ENCODE data around the gene ARMC9.

Gene ARMC9

DNA sequence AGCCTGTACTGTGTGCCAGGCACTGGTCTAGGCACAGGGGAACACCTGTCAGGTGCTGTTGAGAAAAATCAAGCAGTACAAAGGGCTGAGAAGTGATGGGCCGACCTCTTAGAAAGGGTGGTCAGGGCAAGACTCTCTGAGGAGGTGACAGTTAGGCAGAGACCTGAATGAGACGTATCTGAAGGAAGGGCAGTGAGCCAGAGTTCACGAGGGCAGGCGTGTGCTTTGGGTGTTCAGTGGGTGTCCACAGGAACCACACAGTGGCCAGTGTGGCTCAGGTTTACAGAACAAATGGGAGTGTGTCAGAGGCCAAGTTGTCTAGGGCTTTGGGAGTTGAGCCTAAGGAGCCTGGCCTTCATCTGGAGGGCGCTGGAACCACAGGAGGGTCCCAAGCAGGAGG is 6.2 kb downstream of the ARMC9 start:
- no peak overlapping the region for H3K9ac ChIP-seq (ENCODE audit: low read depth, low read length)
- no peaks in the 10 kb centered on the region for H3K4me1 ChIP-seq (ENCODE audit: insufficient read depth, low read length)
- H3K9me3 ChIP-seq (ENCODE audit: control insufficient read depth, insufficient read depth, low read length), result no peaks in the 10 kb centered on the region
- no peaks in the 10 kb centered on the region for H3K36me3 ChIP-seq (ENCODE audit: insufficient read depth, low read length)

DNA sequence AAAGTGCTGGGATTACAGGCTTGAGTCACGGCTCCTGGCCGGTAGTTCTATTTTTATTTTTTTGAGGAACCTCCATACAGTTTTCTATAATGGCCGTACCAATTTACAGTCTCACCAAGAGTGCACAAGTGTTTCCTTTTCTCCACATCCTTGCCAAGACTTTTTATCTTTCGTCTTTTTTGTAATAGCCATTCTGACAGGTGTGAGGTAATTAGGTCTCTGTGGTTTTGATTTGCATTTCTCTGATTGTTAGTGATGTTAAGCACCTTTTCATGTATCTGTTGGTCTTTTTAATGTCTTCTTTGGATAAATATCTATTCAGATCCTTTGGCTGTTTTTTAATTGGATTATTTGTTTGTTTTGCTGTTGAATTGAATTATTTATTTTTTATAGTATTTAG is 9.3 kb downstream of the ARMC9 start:
- no peaks in the 10 kb centered on the region for H3K9me3 ChIP-seq (ENCODE audit: control insufficient read depth, insufficient read depth, low read length)
- no peaks in the 10 kb centered on the region for H3K4me1 ChIP-seq (ENCODE audit: insufficient read depth, low read length)
- no peaks in the 10 kb centered on the region for H3K36me3 ChIP-seq (ENCODE audit: insufficient read depth, low read length)
- no peak overlapping the region for H3K9ac ChIP-seq (ENCODE audit: low read depth, low read length)

DNA sequence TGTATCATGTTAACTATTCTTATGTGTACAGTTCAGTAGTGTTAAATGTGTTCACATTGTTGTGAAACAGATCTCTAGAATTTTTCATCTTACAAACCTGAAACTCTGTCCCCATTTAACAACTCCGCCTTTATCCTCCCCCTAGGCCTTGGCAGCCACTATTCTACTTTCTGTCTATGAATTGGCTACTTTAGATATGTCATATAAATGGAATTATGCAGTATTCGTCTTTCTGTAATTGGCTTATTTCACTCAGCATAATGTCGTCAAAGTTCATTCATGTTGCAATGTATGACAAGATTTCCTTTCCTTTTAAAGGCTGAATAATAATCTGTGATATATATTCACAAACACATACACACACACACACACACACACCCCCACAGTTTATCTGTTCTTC is 12.4 kb downstream of the ARMC9 start:
- Histone ChIP-seq H3K36me3 (ENCODE audit: insufficient read depth, low read length) (peaks cover 6% of the 10 kb centered on the region; the same call in 1 of the 2 replicates), H3K9ac (ENCODE audit: low read depth, low read length) (no peak overlapping the region), H3K4me1 (ENCODE audit: insufficient read depth, low read length) (no peaks in the 10 kb centered on the region), H3K9me3 (ENCODE audit: control insufficient read depth, insufficient read depth, low read length) (no peaks in the 10 kb centered on the region)

DNA sequence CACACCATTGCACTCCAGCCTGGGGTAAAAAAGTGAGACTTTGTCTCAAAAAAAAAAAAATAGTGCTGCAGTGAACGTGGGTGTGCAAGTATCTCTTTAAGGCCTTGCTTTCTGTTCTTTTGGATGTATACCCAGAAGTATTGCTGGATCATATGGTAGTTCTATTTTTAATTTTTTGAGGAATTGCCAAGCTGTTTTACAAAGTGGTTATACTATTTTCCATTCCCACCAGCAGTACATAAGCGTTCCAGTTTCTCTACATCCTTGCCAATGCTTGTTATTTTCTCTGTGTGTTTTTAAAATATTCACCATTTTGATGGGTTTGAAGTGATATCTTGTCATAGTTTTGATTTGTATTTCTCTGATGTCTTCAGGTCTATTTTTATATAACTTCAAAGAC is 13.1 kb downstream of the ARMC9 start:
- no peaks in the 10 kb centered on the region for H3K9me3 ChIP-seq (ENCODE audit: control insufficient read depth, insufficient read depth, low read length)
- H3K9ac ChIP-seq (ENCODE audit: low read depth, low read length), result no peak overlapping the region
- H3K4me1 ChIP-seq (ENCODE audit: insufficient read depth, low read length), result no peaks in the 10 kb centered on the region
- H3K36me3 ChIP-seq (ENCODE audit: insufficient read depth, low read length), result peaks cover 6% of the 10 kb centered on the region; the same call in 1 of the 2 replicates

DNA sequence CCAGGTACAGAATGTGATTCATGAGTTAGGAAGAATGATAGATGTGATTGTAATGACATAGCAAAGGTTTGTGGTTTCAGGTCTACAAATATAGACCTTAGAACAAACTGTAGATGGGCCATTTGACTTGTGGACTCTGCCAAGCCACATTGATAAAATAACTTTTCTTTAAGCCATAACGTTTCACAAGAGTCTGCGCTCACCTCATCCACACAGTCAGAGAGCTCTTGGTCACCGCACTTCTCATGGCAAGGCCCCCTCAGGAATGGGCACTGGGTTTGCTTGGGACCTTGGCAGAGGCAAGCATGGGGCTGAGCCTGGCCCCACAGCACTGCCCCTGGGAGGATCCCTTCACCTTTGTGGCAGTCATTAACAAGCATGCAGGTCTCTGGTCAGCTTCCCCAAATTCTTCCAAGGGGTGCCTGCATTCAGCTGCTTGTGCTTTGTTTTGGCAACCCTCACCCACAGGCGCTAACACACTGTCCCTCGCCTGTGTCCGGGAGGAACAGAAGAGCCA is 14.0 kb downstream of the ARMC9 start:
- peaks cover 6% of the 10 kb centered on the region; the same call in 1 of the 2 replicates for H3K36me3 ChIP-seq (ENCODE audit: insufficient read depth, low read length)
- H3K9me3 ChIP-seq (ENCODE audit: control insufficient read depth, insufficient read depth, low read length), result no peaks in the 10 kb centered on the region
- H3K9ac ChIP-seq (ENCODE audit: low read depth, low read length), result no peak overlapping the region
- no peaks in the 10 kb centered on the region for H3K4me1 ChIP-seq (ENCODE audit: insufficient read depth, low read length)

DNA sequence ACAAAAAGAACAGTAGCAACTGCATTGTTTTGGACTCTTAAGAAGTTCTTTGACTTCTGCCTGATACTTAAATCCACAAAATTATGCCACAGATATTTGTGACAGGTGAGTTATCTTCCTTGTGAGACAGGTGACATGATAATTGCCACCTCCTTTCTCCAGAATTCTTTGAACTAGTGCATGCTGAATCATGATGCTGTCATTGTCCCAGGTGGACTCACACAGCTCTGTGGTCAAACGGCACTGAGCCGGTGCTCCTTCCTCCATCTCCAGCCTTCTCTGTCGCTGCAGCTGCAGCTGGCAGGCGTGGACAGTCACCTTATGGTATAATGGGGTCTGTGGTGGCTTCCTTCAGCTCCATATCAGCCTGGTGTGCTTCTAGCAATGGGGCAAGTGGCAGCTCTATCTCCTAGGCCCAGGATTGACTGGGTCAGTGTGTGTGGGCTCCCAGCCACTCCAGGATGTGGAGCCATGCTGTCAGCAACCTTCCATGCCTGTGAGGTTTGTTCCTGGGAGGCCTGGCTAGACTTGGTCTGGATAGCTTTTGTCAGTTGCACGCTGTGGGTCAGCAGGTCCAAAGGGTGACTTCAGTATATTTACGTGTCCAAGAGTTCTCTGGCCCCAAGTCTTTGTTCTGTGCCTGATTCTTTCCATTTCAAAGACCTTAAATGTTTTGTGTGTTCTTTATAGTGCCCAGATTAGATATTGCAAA is 15.7 kb downstream of the ARMC9 start:
- Histone ChIP-seq H3K9me3 (ENCODE audit: control insufficient read depth, insufficient read depth, low read length) (no peaks in the 10 kb centered on the region), H3K4me1 (ENCODE audit: insufficient read depth, low read length) (no peaks in the 10 kb centered on the region), H3K36me3 (ENCODE audit: insufficient read depth, low read length) (peaks cover 6% of the 10 kb centered on the region), H3K9ac (ENCODE audit: low read depth, low read length) (no peak overlapping the region)

DNA sequence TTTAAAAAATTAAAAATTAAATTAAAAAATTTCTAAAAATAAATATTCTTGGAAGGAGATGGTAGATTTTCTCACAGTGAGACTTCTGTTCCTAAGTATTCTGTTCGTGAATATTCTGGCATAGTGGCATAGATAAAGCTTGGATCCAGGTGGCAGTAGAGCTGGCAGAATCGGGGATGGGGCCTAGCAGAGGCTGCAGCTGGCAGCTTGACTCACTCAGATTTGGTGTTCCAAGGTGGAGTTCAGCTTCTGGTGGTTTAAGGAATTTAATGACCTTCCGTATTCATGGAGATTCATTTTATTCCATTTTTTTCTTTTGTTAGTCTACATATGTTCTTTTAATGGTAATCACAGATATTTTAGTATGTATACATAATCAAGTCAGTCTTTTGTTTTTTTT is 19.9 kb downstream of the ARMC9 start:
- 0 out of 2 replicates have a peak, but pooled peaks cover 3% of the 10 kb centered on the region for H3K4me1 ChIP-seq (ENCODE audit: insufficient read depth, low read length)
- peaks cover 9% of the 10 kb centered on the region for H3K36me3 ChIP-seq (ENCODE audit: insufficient read depth, low read length)
- H3K9ac ChIP-seq (ENCODE audit: low read depth, low read length), result no peak overlapping the region
- H3K9me3 ChIP-seq (ENCODE audit: control insufficient read depth, insufficient read depth, low read length), result no peaks in the 10 kb centered on the region

DNA sequence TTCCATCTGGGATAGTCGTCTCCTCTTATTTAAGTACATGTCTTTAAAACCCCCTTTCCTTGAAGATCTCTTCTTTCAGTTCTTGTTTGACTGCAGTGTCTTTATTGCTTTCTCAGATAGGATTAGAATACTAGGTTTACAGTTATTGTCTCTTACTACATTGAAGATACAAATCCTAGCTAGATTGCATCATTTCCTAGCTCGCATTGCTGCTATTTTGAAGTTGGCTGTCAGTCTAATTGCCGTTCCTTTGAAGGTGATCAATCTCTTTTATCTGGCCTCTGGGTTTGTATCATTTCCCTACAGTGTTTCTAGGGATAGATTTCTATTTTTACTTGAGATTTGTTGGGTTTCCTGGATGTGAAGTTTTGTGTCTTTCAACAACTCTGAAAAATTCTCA is 20.9 kb downstream of the ARMC9 start:
- Histone ChIP-seq H3K9me3 (ENCODE audit: control insufficient read depth, insufficient read depth, low read length) (no peaks in the 10 kb centered on the region), H3K36me3 (ENCODE audit: insufficient read depth, low read length) (peaks cover 9% of the 10 kb centered on the region)

DNA sequence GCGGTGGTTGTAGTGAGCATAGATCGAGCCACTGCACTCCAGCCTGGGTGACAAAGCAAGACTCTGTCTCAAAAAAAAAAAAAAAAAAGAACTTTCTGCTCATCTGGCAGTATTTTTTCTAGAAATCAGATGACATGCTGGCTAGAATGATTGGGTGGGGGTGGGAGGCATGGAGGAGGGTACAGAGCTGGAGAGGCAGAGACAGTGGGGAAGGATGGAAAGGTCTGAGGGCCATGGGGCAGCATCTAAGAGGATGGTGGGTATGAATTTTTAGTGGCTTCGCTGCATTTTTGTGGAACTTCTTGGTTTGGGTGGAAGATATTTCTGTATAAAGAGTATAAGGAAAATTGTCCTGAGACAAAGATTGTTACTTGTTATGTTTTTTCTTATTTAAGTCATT is 23.3 kb downstream of the ARMC9 start:
- Histone ChIP-seq H3K9ac (ENCODE audit: low read depth, low read length) (no peak overlapping the region), H3K9me3 (ENCODE audit: control insufficient read depth, insufficient read depth, low read length) (no peaks in the 10 kb centered on the region), H3K4me1 (ENCODE audit: insufficient read depth, low read length) (0 out of 2 replicates have a peak, but pooled peaks cover 5% of the 10 kb centered on the region), H3K36me3 (ENCODE audit: insufficient read depth, low read length) (peaks cover 3% of the 10 kb centered on the region)

More for the DNA sequence above, 20.9 kb downstream of the ARMC9 start:
- Histone ChIP-seq H3K9ac (ENCODE audit: low read depth, low read length) (no peak overlapping the region), H3K4me1 (ENCODE audit: insufficient read depth, low read length) (0 out of 2 replicates have a peak, but pooled peaks cover 5% of the 10 kb centered on the region)

DNA sequence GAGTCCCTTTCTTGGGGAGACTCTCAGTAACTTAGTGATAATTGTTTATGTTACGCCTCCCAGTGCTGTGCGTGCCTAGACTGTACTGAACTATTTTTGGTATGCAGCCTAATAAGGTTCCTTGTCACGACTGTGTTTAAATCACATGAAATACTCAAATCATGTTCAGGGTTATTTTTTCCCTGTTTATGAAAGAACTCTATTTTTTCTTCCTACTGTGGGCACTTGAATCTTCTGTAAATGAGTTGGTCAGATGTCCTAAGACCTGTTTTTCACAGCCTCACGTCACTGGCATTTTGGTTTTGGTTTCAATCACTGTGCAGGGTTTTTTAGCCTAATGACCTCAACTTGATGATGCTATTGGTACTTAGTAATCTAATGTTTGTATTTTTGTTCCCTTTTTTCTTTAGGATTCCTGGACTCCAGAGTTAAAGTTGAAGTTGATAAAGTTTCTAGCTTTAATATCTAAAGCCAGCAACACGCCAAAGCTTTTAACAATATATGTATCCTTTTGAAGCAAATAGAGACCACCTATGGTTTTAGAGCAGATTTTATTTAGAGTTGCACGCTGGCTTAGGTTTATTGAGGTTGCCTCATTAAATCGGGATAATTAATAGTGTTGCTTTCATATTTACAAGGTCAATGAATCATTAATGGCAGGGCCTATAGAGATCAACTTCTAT is 24.0 kb downstream of the ARMC9 start:
- Histone ChIP-seq H3K36me3 (ENCODE audit: insufficient read depth, low read length) (peaks cover 3% of the 10 kb centered on the region), H3K9ac (ENCODE audit: low read depth, low read length) (no peak overlapping the region), H3K4me1 (ENCODE audit: insufficient read depth, low read length) (0 out of 2 replicates have a peak, but pooled peaks cover 5% of the 10 kb centered on the region), H3K9me3 (ENCODE audit: control insufficient read depth, insufficient read depth, low read length) (no peaks in the 10 kb centered on the region)

DNA sequence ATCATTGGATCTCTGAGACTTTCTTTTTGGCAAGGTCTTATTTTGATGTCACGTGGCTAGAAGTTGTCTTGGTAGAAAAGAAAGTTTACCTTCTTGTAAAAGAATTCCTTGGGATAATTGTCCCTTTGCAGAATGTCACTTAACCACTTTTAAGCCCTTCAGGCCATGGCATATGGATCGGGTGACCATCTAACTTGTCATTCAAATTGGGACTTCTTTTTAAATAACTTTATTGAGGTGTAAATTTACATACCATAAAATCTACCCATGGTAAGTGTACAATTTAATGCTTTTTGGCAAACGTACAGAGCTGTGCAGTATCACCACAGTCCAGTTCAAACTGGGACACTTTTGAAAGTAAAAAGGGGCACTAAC is 24.6 kb downstream of the ARMC9 start:
- 0 out of 2 replicates have a peak, but pooled peaks cover 9% of the 10 kb centered on the region for H3K4me1 ChIP-seq (ENCODE audit: insufficient read depth, low read length)
- no peak overlapping the region for H3K9ac ChIP-seq (ENCODE audit: low read depth, low read length)
- H3K9me3 ChIP-seq (ENCODE audit: control insufficient read depth, insufficient read depth, low read length), result no peaks in the 10 kb centered on the region
- H3K36me3 ChIP-seq (ENCODE audit: insufficient read depth, low read length), result peaks cover 3% of the 10 kb centered on the region

DNA sequence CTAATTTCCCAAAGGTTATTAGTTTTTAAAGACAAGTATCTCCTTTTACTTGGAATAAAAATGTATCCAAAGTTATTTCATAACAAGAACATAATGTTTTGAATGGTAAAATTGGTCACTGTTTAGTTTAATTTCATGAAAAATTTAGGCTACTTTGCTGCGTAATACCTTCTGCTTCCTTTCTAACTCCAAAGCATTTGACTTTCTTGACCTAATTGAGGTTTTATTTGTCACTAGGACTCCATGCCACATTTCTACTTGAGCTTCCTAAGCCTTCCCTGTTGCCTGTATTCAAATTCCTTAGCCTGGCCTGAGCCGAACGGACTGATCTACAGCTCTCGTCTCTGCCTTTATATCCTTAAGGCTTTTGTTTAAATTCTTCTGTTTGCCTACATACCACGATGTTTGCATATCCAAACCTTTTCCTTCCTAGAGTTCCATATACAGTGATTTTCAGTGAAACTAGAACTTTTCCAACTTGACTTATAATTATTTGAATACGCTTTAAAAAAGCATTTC is 25.1 kb downstream of the ARMC9 start:
- Histone ChIP-seq H3K36me3 (ENCODE audit: insufficient read depth, low read length) (peaks cover 3% of the 10 kb centered on the region), H3K9ac (ENCODE audit: low read depth, low read length) (no peak overlapping the region), H3K4me1 (ENCODE audit: insufficient read depth, low read length) (peaks cover 11% of the 10 kb centered on the region; the same call in 1 of the 2 replicates), H3K9me3 (ENCODE audit: control insufficient read depth, insufficient read depth, low read length) (no peaks in the 10 kb centered on the region)

DNA sequence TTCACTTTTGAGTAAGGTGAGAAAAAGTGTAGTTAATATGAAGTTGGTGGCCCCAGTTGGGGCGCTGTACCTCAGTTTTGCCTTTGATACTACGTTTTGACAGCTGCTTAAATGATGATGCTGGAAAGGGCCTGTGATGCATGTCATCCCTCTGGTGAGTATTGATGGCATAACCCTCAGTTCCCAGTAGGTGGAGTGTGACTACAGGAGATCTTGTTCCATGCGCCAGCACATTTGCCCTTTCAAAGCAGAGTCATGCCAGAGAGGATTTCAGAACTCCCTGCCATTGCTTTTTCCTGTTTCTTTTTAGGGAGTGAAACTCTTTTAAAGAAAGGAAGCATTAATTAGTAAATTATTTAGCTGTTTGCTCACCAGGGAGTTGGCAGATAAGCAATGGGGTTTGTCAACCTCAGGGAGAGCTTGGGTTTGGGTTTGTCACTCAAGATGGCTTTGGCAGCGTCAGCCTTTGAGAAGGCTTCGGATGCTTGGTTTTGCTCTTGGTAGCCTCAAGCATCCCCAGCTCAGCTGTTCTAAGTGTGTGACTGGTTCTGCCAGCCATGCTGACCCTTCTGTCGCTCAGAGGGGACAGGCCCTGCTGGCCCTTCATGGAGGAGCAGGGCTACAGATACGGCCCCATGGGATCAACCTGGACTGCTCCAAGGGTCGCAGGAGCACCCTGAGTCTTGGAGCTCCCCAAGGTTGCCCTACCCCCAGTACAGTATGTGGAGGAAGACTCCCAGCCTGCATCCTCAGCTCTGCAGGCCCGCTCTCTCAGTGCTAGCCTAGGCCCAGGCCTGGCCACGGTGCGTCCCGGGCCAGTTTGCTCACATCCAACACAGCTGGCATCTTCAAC is 29.1 kb downstream of the ARMC9 start:
- H3K36me3 ChIP-seq (ENCODE audit: insufficient read depth, low read length), result no peaks in the 10 kb centered on the region; the same call in none of the 2 replicates
- H3K4me1 ChIP-seq (ENCODE audit: insufficient read depth, low read length), result peaks cover 17% of the 10 kb centered on the region
- H3K9ac ChIP-seq (ENCODE audit: low read depth, low read length), result no peak overlapping the region
- no peaks in the 10 kb centered on the region for H3K9me3 ChIP-seq (ENCODE audit: control insufficient read depth, insufficient read depth, low read length)

DNA sequence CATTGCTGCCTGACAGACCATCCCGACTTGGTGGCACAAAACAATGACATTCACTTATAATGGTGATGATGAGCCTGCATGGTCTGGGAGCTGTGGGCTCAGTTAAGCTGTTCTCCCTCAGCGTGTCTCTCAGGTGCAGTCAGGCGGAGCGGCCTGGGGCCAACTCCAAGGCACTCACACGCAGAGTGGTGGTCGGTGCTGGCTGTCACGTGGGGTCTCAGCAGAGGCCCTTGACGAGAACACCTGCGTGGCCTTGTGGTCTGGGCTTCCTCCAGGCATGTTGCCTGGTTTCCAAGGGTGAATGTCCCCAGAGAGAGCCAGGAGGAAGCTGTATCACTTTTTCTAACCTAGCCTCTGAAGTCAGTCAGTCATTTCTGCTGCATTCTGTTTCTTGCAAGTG is 29.8 kb downstream of the ARMC9 start:
- no peak overlapping the region for H3K9ac ChIP-seq (ENCODE audit: low read depth, low read length)
- no peaks in the 10 kb centered on the region; the same call in 1 of the 2 replicates for H3K36me3 ChIP-seq (ENCODE audit: insufficient read depth, low read length)
- no peaks in the 10 kb centered on the region for H3K9me3 ChIP-seq (ENCODE audit: control insufficient read depth, insufficient read depth, low read length)
- H3K4me1 ChIP-seq (ENCODE audit: insufficient read depth, low read length), result peaks cover 16% of the 10 kb centered on the region
